Measurements from ENCODE around the gene CNTNAP5.

CNTNAP5 gene

GRCh38 chr2:124482044-124482443 lies 457.0 kb downstream of the CNTNAP5 start:
- H2AFZ ChIP-seq (ENCODE audit: low read length), result no peak overlapping the region
- H4K20me1 ChIP-seq (ENCODE audit: insufficient read depth, low read length), result no peaks in the 10 kb centered on the region
- no peak overlapping the region for H3K9ac ChIP-seq (ENCODE audit: low read length)
- H3K4me2 ChIP-seq (ENCODE audit: low read depth, low read length), result no peak overlapping the region
- H3K9me2 ChIP-seq (replicated peaks; ENCODE audit: insufficient read depth, low read length), result no peaks in the 10 kb centered on the region
- no peak for DNase-seq
- H3K4me3 ChIP-seq (ENCODE audit: low read length), result no peak overlapping the region
- H3K9me3 ChIP-seq (replicated peaks; ENCODE audit: insufficient read depth, low read length), result no peaks in the 10 kb centered on the region
- no peaks in the 10 kb centered on the region for H3F3A ChIP-seq (ENCODE audit: insufficient read depth, low read length)
- H3K79me2 ChIP-seq (ENCODE audit: low read length), result no peaks in the 10 kb centered on the region
- TF ChIP-seq EZH2phosphoT487 (IDR thresholded peaks at IDR 0.05; ENCODE audit: low read length) (no peak), EZH2 (optimal IDR thresholded peaks at IDR 0.05; ENCODE audit: low read depth, low read length) (no peak), CTCF (IDR thresholded peaks at IDR 0.05; ENCODE audit: low read length) (no peak)
- no peak overlapping the region for H3K27ac ChIP-seq (ENCODE audit: low read length)
- no peaks in the 10 kb centered on the region for H3K4me1 ChIP-seq (ENCODE audit: low read length)
- H3K27me3 ChIP-seq (replicated peaks; ENCODE audit: insufficient read depth, low read length), result no peaks in the 10 kb centered on the region
- no peaks in the 10 kb centered on the region for H3K36me3 ChIP-seq (replicated peaks; ENCODE audit: insufficient read depth, low read length)

- H3K9me3 ChIP-seq (replicated peaks; ENCODE audit: insufficient read depth, low read length), result no peaks in the 10 kb centered on the region
- no peaks in the 10 kb centered on the region for H3K79me2 ChIP-seq (ENCODE audit: low read length)
- no peak for DNase-seq
- no peaks in the 10 kb centered on the region for H3K36me3 ChIP-seq (replicated peaks; ENCODE audit: insufficient read depth, low read length)
- no peaks in the 10 kb centered on the region for H4K20me1 ChIP-seq (ENCODE audit: insufficient read depth, low read length)
- no peak overlapping the region for H3K9ac ChIP-seq (ENCODE audit: low read length)
- H3K9me2 ChIP-seq (replicated peaks; ENCODE audit: insufficient read depth, low read length), result no peaks in the 10 kb centered on the region
- no peak overlapping the region for H3K4me3 ChIP-seq (ENCODE audit: low read length)
- H3K27me3 ChIP-seq (replicated peaks; ENCODE audit: insufficient read depth, low read length), result no peaks in the 10 kb centered on the region
- H2AFZ ChIP-seq (ENCODE audit: low read length), result no peak overlapping the region
- no peaks in the 10 kb centered on the region for H3K4me1 ChIP-seq (ENCODE audit: low read length)
- H3K4me2 ChIP-seq (ENCODE audit: low read depth, low read length), result no peak overlapping the region
- no peaks in the 10 kb centered on the region for H3F3A ChIP-seq (ENCODE audit: insufficient read depth, low read length)
- TF ChIP-seq EZH2 (optimal IDR thresholded peaks at IDR 0.05; ENCODE audit: low read depth, low read length) (no peak), EZH2phosphoT487 (IDR thresholded peaks at IDR 0.05; ENCODE audit: low read length) (no peak), CTCF (IDR thresholded peaks at IDR 0.05; ENCODE audit: low read length) (no peak)
- no peak overlapping the region for H3K27ac ChIP-seq (ENCODE audit: low read length)
Measured at GRCh38 chr2:124482551-124482950, 457.5 kb downstream of the CNTNAP5 start.

GRCh38 chr2:124485659-124486058 lies 460.6 kb downstream of the CNTNAP5 start:
- H3K9me2 ChIP-seq (replicated peaks; ENCODE audit: insufficient read depth, low read length), result no peaks in the 10 kb centered on the region
- DNase-seq, result no peak
- H2AFZ ChIP-seq (ENCODE audit: low read length), result no peak overlapping the region
- H3K36me3 ChIP-seq (replicated peaks; ENCODE audit: insufficient read depth, low read length), result no peaks in the 10 kb centered on the region
- H3K9me3 ChIP-seq (replicated peaks; ENCODE audit: insufficient read depth, low read length), result no peaks in the 10 kb centered on the region
- H3K79me2 ChIP-seq (ENCODE audit: low read length), result no peaks in the 10 kb centered on the region
- no peaks in the 10 kb centered on the region for H3K27me3 ChIP-seq (replicated peaks; ENCODE audit: insufficient read depth, low read length)
- H3K4me3 ChIP-seq (ENCODE audit: low read length), result no peak overlapping the region
- H3F3A ChIP-seq (ENCODE audit: insufficient read depth, low read length), result no peaks in the 10 kb centered on the region
- no peak overlapping the region for H3K9ac ChIP-seq (ENCODE audit: low read length)
- no peak for TF ChIP-seq EZH2phosphoT487 (IDR thresholded peaks at IDR 0.05; ENCODE audit: low read length)
- TF ChIP-seq CTCF (IDR thresholded peaks at IDR 0.05; ENCODE audit: low read length), result no peak
- no peak for TF ChIP-seq EZH2 (optimal IDR thresholded peaks at IDR 0.05; ENCODE audit: low read depth, low read length)
- no peak overlapping the region for H3K4me2 ChIP-seq (ENCODE audit: low read depth, low read length)
- no peak overlapping the region for H3K27ac ChIP-seq (ENCODE audit: low read length)
- H3K4me1 ChIP-seq (ENCODE audit: low read length), result no peaks in the 10 kb centered on the region
- H4K20me1 ChIP-seq (ENCODE audit: insufficient read depth, low read length), result no peaks in the 10 kb centered on the region

Measured in MM.1S (cell line).